ENCODE data around the gene ZRANB3. TPM values are rescaled to one million over a fixed set of nuclear protein-coding genes. Genes with fewer than 3 reads are reported as not detected.

The ZRANB3 gene
- total RNA-seq, 2 experiments from 2014 or later, result 11.6 to 27.0 TPM

GRCh38 chr2:135318808-135319207 is 212.2 kb downstream of the ZRANB3 start:
- no peaks in the 10 kb centered on the region for H3K36me3 ChIP-seq (ENCODE audit: insufficient read depth, low read length)
- POLR2A ChIA-PET, result interaction anchor here (0.6 kb wide), 1 partner anchor 1245 kb away, joined by 3 read pairs; no protein-coding TSS in a partner anchor
- H3K9me3 ChIP-seq (ENCODE audit: low read length), result no peaks in the 10 kb centered on the region
- H2AFZ ChIP-seq (ENCODE audit: low read length), result no peak overlapping the region
- no peak overlapping the region for H3K4me2 ChIP-seq (ENCODE audit: low read length)
- no peaks in the 10 kb centered on the region for H3K4me1 ChIP-seq (ENCODE audit: insufficient read depth, low read length, poor library complexity, severe bottlenecking)
- intact Hi-C loops (cut with micrococcal nuclease; ENCODE audit: unreplicated experiment), result no loop called here
- TF ChIP-seq EZH2phosphoT487 (IDR thresholded peaks at IDR 0.05; ENCODE audit: borderline replicate concordance, low read depth, low read length), result no peak
- no peak overlapping the region for H3K27ac ChIP-seq (ENCODE audit: low read depth, low read length, poor library complexity, severe bottlenecking)
- H3K4me3 ChIP-seq (ENCODE audit: low read depth, low read length, poor library complexity, severe bottlenecking), result no peak overlapping the region
- CTCF ChIA-PET (ENCODE audit: unreplicated experiment), result no interaction called here
- BruUV-seq (replicated peaks), result no TSS peak
- H3K9me2 ChIP-seq (ENCODE audit: insufficient read depth, low read length), result no peaks in the 10 kb centered on the region
- no peaks in the 10 kb centered on the region for H4K20me1 ChIP-seq (ENCODE audit: insufficient read depth, low read length)
- DNase-seq (ENCODE audit: low spot score), result no peak
- H3K79me2 ChIP-seq (ENCODE audit: insufficient read depth, low read depth, low read length), result no peaks in the 10 kb centered on the region

- H4K20me1 ChIP-seq (ENCODE audit: insufficient read depth, low read length), result no peaks in the 10 kb centered on the region
- H3K36me3 ChIP-seq (ENCODE audit: insufficient read depth, low read length), result no peaks in the 10 kb centered on the region
- no TSS peak for BruUV-seq (replicated peaks)
- H3K79me2 ChIP-seq (ENCODE audit: insufficient read depth, low read depth, low read length), result no peaks in the 10 kb centered on the region
- intact Hi-C loops (cut with micrococcal nuclease; ENCODE audit: unreplicated experiment), result no loop called here
- H3K27ac ChIP-seq (ENCODE audit: low read depth, low read length, poor library complexity, severe bottlenecking), result no peak overlapping the region
- H2AFZ ChIP-seq (ENCODE audit: low read length), result no peak overlapping the region
- no peaks in the 10 kb centered on the region for H3K4me1 ChIP-seq (ENCODE audit: insufficient read depth, low read length, poor library complexity, severe bottlenecking)
- H3K9me3 ChIP-seq (ENCODE audit: low read length), result no peaks in the 10 kb centered on the region
- no peak for DNase-seq (ENCODE audit: low spot score)
- no peaks in the 10 kb centered on the region for H3K9me2 ChIP-seq (ENCODE audit: insufficient read depth, low read length)
- TF ChIP-seq CTCF (conservative IDR thresholded peaks at IDR 0.05; ENCODE audit: low read length), result no peak
- TF ChIP-seq EZH2phosphoT487 (IDR thresholded peaks at IDR 0.05; ENCODE audit: borderline replicate concordance, low read depth, low read length), result no peak
- H3K4me3 ChIP-seq (ENCODE audit: low read depth, low read length, poor library complexity, severe bottlenecking), result no peak overlapping the region
- CTCF ChIA-PET (ENCODE audit: unreplicated experiment), result no interaction called here
- POLR2A ChIA-PET, result no interaction called here
- no peak overlapping the region for H3K4me2 ChIP-seq (ENCODE audit: low read length)
These were observed 213.6 kb downstream of the ZRANB3 start for GRCh38 chr2:135317375-135317774.

- no TSS peak for BruUV-seq (replicated peaks)
- TF ChIP-seq EZH2phosphoT487 (IDR thresholded peaks at IDR 0.05; ENCODE audit: borderline replicate concordance, low read depth, low read length), result no peak
- TF ChIP-seq CTCF (conservative IDR thresholded peaks at IDR 0.05; ENCODE audit: low read length), result no peak
- Histone ChIP-seq H3K4me1 (ENCODE audit: insufficient read depth, low read length, poor library complexity, severe bottlenecking) (no peaks in the 10 kb centered on the region), H3K9me3 (ENCODE audit: low read length) (no peaks in the 10 kb centered on the region), H3K27ac (ENCODE audit: low read depth, low read length, poor library complexity, severe bottlenecking) (no peak overlapping the region), H3K79me2 (ENCODE audit: insufficient read depth, low read depth, low read length) (no peaks in the 10 kb centered on the region), H3K4me3 (ENCODE audit: low read depth, low read length, poor library complexity, severe bottlenecking) (no peak overlapping the region), H3K4me2 (ENCODE audit: low read length) (no peak overlapping the region), H3K9me2 (ENCODE audit: insufficient read depth, low read length) (no peaks in the 10 kb centered on the region), H2AFZ (ENCODE audit: low read length) (no peak overlapping the region), H3K36me3 (ENCODE audit: insufficient read depth, low read length) (no peaks in the 10 kb centered on the region), H4K20me1 (ENCODE audit: insufficient read depth, low read length) (no peaks in the 10 kb centered on the region)
- intact Hi-C loops (cut with micrococcal nuclease; ENCODE audit: unreplicated experiment), result no loop called here
- ChIA-PET CTCF (ENCODE audit: unreplicated experiment) (no interaction called here), POLR2A (interaction anchor here (0.8 to 1.3 kb wide), 3 partner anchors 9 to 32 kb away, joined by 3 read pairs; no protein-coding TSS in a partner anchor)
- DNase-seq (ENCODE audit: low spot score), result no peak
These were observed 219.1 kb downstream of the ZRANB3 start for GRCh38 chr2:135311962-135312361.

Measured in OCI-LY7 (cell line).